Psoas muscle (tissue), 8 donors: ENCODE measurements around the gene CCL27. TPM values are rescaled to one million over a fixed set of nuclear protein-coding genes. Genes with fewer than 3 reads are reported as not detected.
"Not testable (repeated sequence)": the region's sequence is repeated elsewhere in the genome, so short reads cannot be mapped to it uniquely, and the experiment has no call there.

Experiments
- ATAC-seq, 4 donors: fragments of 200-7000 bp; cut with Tn5 transposase; one replicate each; pipeline ENCODE4 v1.9.1; 2020; ENCODE audit warnings: moderate library complexity in 3 of 4, mild to moderate bottlenecking in 2 of 4
- DNase-seq, 2 donors: peaks; one replicate each; pipeline ENCODE4 v3.0.0-alpha.2; 2020
- H3K27ac ChIP-seq: fragments of 200-600 bp; one replicate; pipeline ENCODE4 v1.8.0; 2022
- H3K27me3 ChIP-seq, 3 donors: fragments of 200-600 bp in 1 of 3; one replicate each; pipeline versions ENCODE4 v1.6.1 to v1.8.0; 2013 to 2022; ENCODE audit warnings: low read length in 2 of 3, mild to moderate bottlenecking in 2 of 3, moderate library complexity in 1 of 3; ENCODE audit not compliant: insufficient read depth in 3 of 3
- H3K36me3 ChIP-seq, 2 donors: fragments of 200-600 bp in 1 of 2; one replicate each; pipeline versions ENCODE4 v1.6.1 to v1.8.0; 2013 to 2022; ENCODE audit warnings: low read depth in 1 of 2, mild to moderate bottlenecking in 1 of 2, moderate library complexity in 1 of 2; ENCODE audit not compliant: insufficient read depth in 1 of 2
- H3K4me1 ChIP-seq: fragments of 200-600 bp; one replicate; pipeline ENCODE4 v1.8.0; 2022
- H3K4me3 ChIP-seq: fragments of 200-600 bp; one replicate; pipeline ENCODE4 v1.8.0; 2022; ENCODE audit warnings: mild to moderate bottlenecking
- H3K9me3 ChIP-seq: fragments of 200-600 bp; one replicate; pipeline ENCODE4 v1.8.0; 2022
- WGBS, 3 donors: extraction: QIAGEN DNeasy Blood & Tissue Kit; methylation state at CpG; one replicate each; pipeline versions ENCODE4 v1.1.6 to v1.1.7; 2013; 5-methylcytosine and 5-hydroxymethylcytosine counted together
- intact Hi-C, 2 donors: fragments of 100-400 bp; cut with DNase I; formaldehyde crosslinking; loops; one replicate each; pipeline versions ENCODE4 v1.11.0 to v1.14.2; 2022
- polyA plus RNA-seq, 3 donors: library from polyadenylated mRNA; stranded (reverse); fragments of 200-250 nt; gene quantifications; one replicate each; pipeline ENCODE4 v1.2.3, GENCODE V29; 2013
- total RNA-seq, 4 donors: library from RNA; stranded (reverse); fragmentation: NEBNext Ultra II Directional in 2 of 4; extraction: Animal tissue kit (Norgen Biotek cat#: 25700) in 2 of 4; gene quantifications; one replicate each; pipeline versions ENCODE4 v1.2.1 to v1.2.4, GENCODE V29; 2021 to 2023
- TF ChIP-seq, protein P1 (sequence below): fragments of 200-600 bp; IDR thresholded peaks from one replicate; pipeline ENCODE4 v1.8.0; 2022; ENCODE audit warnings: antibody characterized with exemption
- donor health status: healthy with polysubstance abuse.
- donor health status: DM: no; HTN: no; CAD: no; lungs with moderate emphysema.
- donor health status: Bipolar disorder and iron deficiency.
- donor health status: healthy.
- donor health status: DM: yes; HTN: yes; CAD: no.
- donor health status: DM: no; HTN: no; CAD: no.
- donor health status: DM: no; HTN: no; CAD: no.
- donor health status: DM: yes; HTN: yes; CAD: no.

Gene CCL27
- total and polyA plus RNA-seq, 7 donors = 0.14 to 0.50 (median 0.25) TPM; not detected in 2

DNA sequence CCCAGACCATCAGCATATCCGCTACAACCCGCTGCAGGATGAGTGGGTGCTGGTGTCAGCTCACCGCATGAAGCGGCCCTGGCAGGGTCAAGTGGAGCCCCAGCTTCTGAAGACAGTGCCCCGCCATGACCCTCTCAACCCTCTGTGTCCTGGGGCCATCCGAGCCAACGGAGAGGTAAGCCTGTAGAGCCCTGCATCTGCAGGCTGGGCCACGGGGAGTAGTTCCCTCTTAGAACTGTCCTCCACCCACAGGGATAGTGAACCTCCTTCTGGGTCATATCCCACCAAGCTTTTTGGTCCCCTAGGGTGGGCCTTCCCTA lies 15.4 kb downstream of the CCL27 start:
- Histone ChIP-seq H3K4me3 (peak overlapping the region; percentile 74), H3K4me1 (peaks cover 22% of the 10 kb centered on the region), H3K27me3 (no peaks in the 10 kb centered on the region), H3K9me3 (no peaks in the 10 kb centered on the region), H3K36me3 (peaks cover 0 to 34% of the 10 kb centered on the region in 2 donors), H3K27ac (peak overlapping the region; percentile 81)
- WGBS, 3 donors = 2 to 7% (median 4%) methylated on average over 8 of the region's 8 CpGs
- DNase-seq (no peak), ATAC-seq (peak in 1 of 4 donors; percentile 7)
- intact Hi-C loops = loop anchor here in 1 of 2 donors (5.0 kb wide), 1 partner anchor 55 kb away; no protein-coding TSS in a partner anchor
- TF ChIP-seq, protein P1, sequence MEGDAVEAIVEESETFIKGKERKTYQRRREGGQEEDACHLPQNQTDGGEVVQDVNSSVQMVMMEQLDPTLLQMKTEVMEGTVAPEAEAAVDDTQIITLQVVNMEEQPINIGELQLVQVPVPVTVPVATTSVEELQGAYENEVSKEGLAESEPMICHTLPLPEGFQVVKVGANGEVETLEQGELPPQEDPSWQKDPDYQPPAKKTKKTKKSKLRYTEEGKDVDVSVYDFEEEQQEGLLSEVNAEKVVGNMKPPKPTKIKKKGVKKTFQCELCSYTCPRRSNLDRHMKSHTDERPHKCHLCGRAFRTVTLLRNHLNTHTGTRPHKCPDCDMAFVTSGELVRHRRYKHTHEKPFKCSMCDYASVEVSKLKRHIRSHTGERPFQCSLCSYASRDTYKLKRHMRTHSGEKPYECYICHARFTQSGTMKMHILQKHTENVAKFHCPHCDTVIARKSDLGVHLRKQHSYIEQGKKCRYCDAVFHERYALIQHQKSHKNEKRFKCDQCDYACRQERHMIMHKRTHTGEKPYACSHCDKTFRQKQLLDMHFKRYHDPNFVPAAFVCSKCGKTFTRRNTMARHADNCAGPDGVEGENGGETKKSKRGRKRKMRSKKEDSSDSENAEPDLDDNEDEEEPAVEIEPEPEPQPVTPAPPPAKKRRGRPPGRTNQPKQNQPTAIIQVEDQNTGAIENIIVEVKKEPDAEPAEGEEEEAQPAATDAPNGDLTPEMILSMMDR = no peak

DNA sequence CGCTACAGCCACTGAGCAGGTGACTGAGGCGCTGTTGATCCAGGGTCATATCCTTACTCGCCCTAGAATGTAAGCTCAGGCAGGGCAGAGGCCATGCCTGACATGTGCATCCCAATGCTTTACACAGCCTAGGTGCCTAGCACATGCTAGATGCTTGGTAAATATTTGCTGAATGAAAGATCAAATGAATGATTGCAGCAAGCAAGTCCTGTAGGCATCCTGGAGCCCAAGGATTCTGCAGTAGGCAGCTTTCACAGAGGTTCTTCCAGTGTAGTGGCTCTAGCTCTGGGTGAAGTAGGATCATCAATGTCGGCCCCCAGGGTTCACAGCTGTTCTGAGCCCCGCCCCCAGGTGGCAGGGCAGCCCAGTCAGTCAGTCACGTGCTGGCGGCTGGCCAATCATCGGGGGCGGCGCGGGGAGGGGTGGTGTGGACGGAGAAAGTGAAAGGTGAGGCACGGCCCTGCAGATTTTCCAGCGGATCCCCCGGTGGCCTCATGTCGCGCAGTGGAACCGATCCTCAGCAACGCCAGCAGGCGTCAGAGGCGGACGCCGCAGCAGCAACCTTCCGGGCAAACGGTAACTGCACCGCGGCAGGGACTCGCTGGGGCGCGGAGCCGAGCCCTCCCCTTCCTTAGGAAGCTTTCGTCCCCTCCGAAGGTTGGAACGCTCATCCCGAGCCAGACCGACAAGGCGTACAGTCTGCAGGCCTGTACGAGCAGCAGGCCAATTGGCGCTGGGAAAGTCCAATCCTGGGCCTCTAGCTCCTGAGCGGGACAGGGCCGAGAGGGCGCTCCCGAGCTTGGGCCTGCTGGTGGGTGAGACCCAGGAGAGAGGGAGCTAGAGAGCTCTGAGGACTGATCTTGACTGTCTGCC lies 16.0 kb downstream of the CCL27 start, which contains the start of gene GALT:
TSS of gene GALT (plus strand) at position 465 of the 873 bp plus-strand sequence. CDS start at position 495, 30 bp downstream.
- DNase-seq = peak; percentile 97
- intact Hi-C loops = loop anchor here in 1 of 2 donors (5.0 kb wide), 1 partner anchor 56 kb away; no protein-coding TSS in a partner anchor
- Histone ChIP-seq H3K36me3 (peaks cover 0 to 34% of the 10 kb centered on the region in 2 donors), H3K4me1 (peaks cover 21% of the 10 kb centered on the region), H3K9me3 (no peaks in the 10 kb centered on the region), H3K27ac (peak within 1 kb of the TSS; percentile 81), H3K4me3 (peak within 1 kb of the TSS; percentile 74), H3K27me3 (no peaks in the 10 kb centered on the region)
- 4 to 6% (median 5%) methylated on average over 37 to 43 of the region's 43 CpGs for WGBS, 3 donors
- TF ChIP-seq, protein P1 = peak; percentile 28
- peak; percentile 88 to 92 (median 90) for ATAC-seq

- H3K9me3 ChIP-seq = no peaks in the 10 kb centered on the region
These were observed 17.6 kb downstream of the CCL27 start for GRCh38 chr9:34644766-34645314.

DNA sequence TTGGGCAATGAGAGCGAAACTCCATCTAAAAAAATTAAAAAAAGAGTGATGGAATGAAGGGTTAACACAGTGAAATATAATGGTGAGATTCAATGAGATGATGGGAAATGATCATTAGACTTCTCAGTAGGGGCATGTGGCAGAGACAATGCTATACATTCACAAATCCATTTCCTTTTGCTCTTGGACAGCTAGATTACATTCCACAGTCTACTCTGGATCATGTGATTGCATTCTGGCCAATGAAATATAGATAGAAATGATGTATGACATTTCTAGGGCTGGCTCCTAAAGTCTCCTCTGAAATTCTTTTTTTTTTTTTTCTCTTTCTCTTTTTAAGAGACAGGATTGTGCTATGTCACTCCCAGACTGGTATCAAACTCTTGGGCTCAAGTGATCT lies 19.8 kb downstream of the CCL27 start:
- no peaks in the 10 kb centered on the region for H3K36me3 ChIP-seq
- DNase-seq = no peak
- intact Hi-C loops = no loop called here
- TF ChIP-seq, protein P1 = no peak
- H3K27me3 ChIP-seq = no peaks in the 10 kb centered on the region
- H3K4me1 ChIP-seq = peaks cover 11% of the 10 kb centered on the region
- H3K4me3 ChIP-seq = no peak overlapping the region
- no peak overlapping the region for H3K27ac ChIP-seq
- H3K9me3 ChIP-seq = no peaks in the 10 kb centered on the region
- ATAC-seq = no peak
- WGBS, 3 donors = 92 to 100% (median 100%) methylated on average over 1 of the region's 1 CpG

More at GRCh38 chr9:34644766-34645314, 17.6 kb downstream of the CCL27 start:
- Histone ChIP-seq H3K4me1 (peaks cover 14% of the 10 kb centered on the region), H3K36me3 (peaks cover 0 to 20% of the 10 kb centered on the region in 2 donors), H3K4me3 (no peak overlapping the region), H3K27me3 (no peaks in the 10 kb centered on the region), H3K27ac (no peak overlapping the region)
- intact Hi-C loops = loop anchor here in 1 of 2 donors (5.0 kb wide), 1 partner anchor 57 kb away; no protein-coding TSS in a partner anchor
- ATAC-seq (no peak), DNase-seq (no peak)
- TF ChIP-seq, protein P1 = no peak

- peak in 1 of 2 donors; percentile 2 for DNase-seq
- H3K27ac ChIP-seq, ATAC-seq, H3K4me3 ChIP-seq, H3K27me3 ChIP-seq, intact Hi-C loops, H3K9me3 ChIP-seq: not testable (repeated sequence)
- Histone ChIP-seq H3K36me3 (peaks cover 0 to 12% of the 10 kb centered on the region in 2 donors), H3K4me1 (peaks cover 22% of the 10 kb centered on the region)
- 85 to 91% (median 90%) methylated on average over 8 of the region's 8 CpGs for whole genome bisulfite sequencing, 3 donors
These were observed 23.1 kb downstream of the CCL27 start for GRCh38 chr9:34639322-34639721.
